Bronchial epithelial cell (primary cell): Measurements from ENCODE around the gene CX3CL1. TPM values are rescaled to one million over a fixed set of nuclear protein-coding genes. Genes with fewer than 3 reads are reported as not detected.

Experiments
- DNase-seq: peaks from one replicate; pipeline ENCODE4 v3.0.0-alpha.2; 2010; ENCODE audit warnings: low read depth
- FAIRE-seq: peaks from 2 replicates; lab custom pipeline; 2011; peaks lifted over from hg19 to GRCh38; lab: Jason Lieb, UNC
- H3K27me3 ChIP-seq: 2 replicates; pipeline ENCODE4 v1.5.1; 2011; ENCODE audit warnings: low read length; ENCODE audit not compliant: control insufficient read depth, insufficient read depth
- H3K36me3 ChIP-seq: 2 replicates; pipeline ENCODE4 v1.5.1; 2011; ENCODE audit warnings: low read length; ENCODE audit not compliant: control insufficient read depth, insufficient read depth
- H3K4me3 ChIP-seq: 2 replicates; pipeline ENCODE4 v1.5.1; 2011; ENCODE audit warnings: mild to moderate bottlenecking, low read depth, low read length, control low read depth
- CTCF ChIP-seq: IDR thresholded peaks from 2 replicates; pipeline ENCODE4 v1.5.1; 2011; ENCODE audit warnings: mild to moderate bottlenecking, moderate library complexity, low read length, control low read depth, inconsistent platforms; ENCODE audit not compliant: insufficient read depth, severe bottlenecking
- total RNA-seq: library from RNA; depleted of rRNA; stranded (reverse); fragments of >200 nt; gene quantifications from 2 replicates; pipeline ENCODE4 v1.2.1, GENCODE V29; 2014

The CX3CL1 gene
- total RNA-seq: under 0.01 TPM in 1 of 2 replicates, not detected in the other

GRCh38 chr16:57372372-57373116 is at the start of gene CX3CL1:
Gene CX3CL1, plus strand, starts transcription at chr16:57372490. Its CDS starts 79 bp downstream, at chr16:57372569.
- Histone ChIP-seq H3K36me3 (no peaks in the 10 kb centered on the region), H3K27me3 (no peaks in the 10 kb centered on the region), H3K4me3 (peak within 1 kb of the TSS; percentile 8)
- DNase-seq (peak; percentile 29), FAIRE-seq (no peak)
- TF ChIP-seq CTCF: no peak

- H3K27me3 ChIP-seq: no peaks in the 10 kb centered on the region
- DNase-seq (no peak), FAIRE-seq (no peak)
- no peak overlapping the region for H3K4me3 ChIP-seq
- no peak for TF ChIP-seq CTCF
- no peaks in the 10 kb centered on the region for H3K36me3 ChIP-seq
Measured at GRCh38 chr16:57324749-57325148, 47.5 kb upstream of the CX3CL1 start.

- H3K36me3 ChIP-seq: no peaks in the 10 kb centered on the region
- no peak for FAIRE-seq
- DNase-seq: no peak
- TF ChIP-seq CTCF: no peak
- no peak overlapping the region for H3K4me3 ChIP-seq
- H3K27me3 ChIP-seq: no peaks in the 10 kb centered on the region
Measured at GRCh38 chr16:57325458-57325857, 46.8 kb upstream of the CX3CL1 start.

- H3K4me3 ChIP-seq: no peak overlapping the region
- no peak for FAIRE-seq
- H3K36me3 ChIP-seq: no peaks in the 10 kb centered on the region
- no peaks in the 10 kb centered on the region for H3K27me3 ChIP-seq
- no peak for TF ChIP-seq CTCF
- DNase-seq: no peak
Measured at GRCh38 chr16:57329718-57330327, 42.5 kb upstream of the CX3CL1 start.

GRCh38 chr16:57331355-57331754 is 40.9 kb upstream of the CX3CL1 start:
- DNase-seq: no peak
- H3K36me3 ChIP-seq: no peaks in the 10 kb centered on the region
- no peak for TF ChIP-seq CTCF

More at GRCh38 chr16:57331355-57331754, 40.9 kb upstream of the CX3CL1 start:
- no peaks in the 10 kb centered on the region for H3K27me3 ChIP-seq
- FAIRE-seq: no peak
- H3K4me3 ChIP-seq: no peak overlapping the region
